Stimulated activated CD8-positive, alpha-beta memory T cell treated with anti-CD3 and anti-CD28 coated beads, Interleukin-12 subunit alpha, Interleukin-12 subunit beta, amount 100 ng/mL, for 24 hours (primary cell): Measurements from ENCODE around the gene TMEM131L.

Source experiments
- DNase-seq: peaks from one replicate; pipeline ENCODE4 v3.0.0-alpha.2; 2020; ENCODE audit errors: extremely low read depth

Gene TMEM131L

GRCh38 chr4:153520801-153521329 is 54.7 kb downstream of the TMEM131L start:
- DNase-seq = no peak

- no peak for DNase-seq
These were observed 55.3 kb downstream of the TMEM131L start for GRCh38 chr4:153521478-153521877.

GRCh38 chr4:153521999-153522801 is 56.0 kb downstream of the TMEM131L start:
- no peak for DNase-seq

GRCh38 chr4:153522802-153523094 is 56.6 kb downstream of the TMEM131L start:
- DNase-seq = no peak

GRCh38 chr4:153523164-153523796 is 57.1 kb downstream of the TMEM131L start:
- no peak for DNase-seq

- DNase-seq = no peak
These were observed 57.8 kb downstream of the TMEM131L start for GRCh38 chr4:153523941-153524386.

GRCh38 chr4:153524682-153525081 is 58.5 kb downstream of the TMEM131L start:
- DNase-seq = no peak

GRCh38 chr4:153527690-153528089 is 61.5 kb downstream of the TMEM131L start:
- DNase-seq = no peak

- no peak for DNase-seq
These were observed 62.7 kb downstream of the TMEM131L start for GRCh38 chr4:153528705-153529485.

GRCh38 chr4:153529646-153530045 is 63.5 kb downstream of the TMEM131L start:
- DNase-seq = no peak

GRCh38 chr4:153530284-153530999 is 64.3 kb downstream of the TMEM131L start:
- no peak for DNase-seq

GRCh38 chr4:153531000-153531358 is 64.8 kb downstream of the TMEM131L start:
- DNase-seq = no peak

GRCh38 chr4:153531976-153532626 is 65.9 kb downstream of the TMEM131L start:
- no peak for DNase-seq

GRCh38 chr4:153532636-153533035 is 66.5 kb downstream of the TMEM131L start:
- DNase-seq = no peak

- DNase-seq = no peak
These were observed 67.2 kb downstream of the TMEM131L start for GRCh38 chr4:153533387-153533786.

- DNase-seq = no peak
These were observed 68.9 kb downstream of the TMEM131L start for GRCh38 chr4:153534792-153535629.

- no peak for DNase-seq
These were observed 69.8 kb downstream of the TMEM131L start for GRCh38 chr4:153535772-153536513.

- DNase-seq = no peak
These were observed 71.4 kb downstream of the TMEM131L start for GRCh38 chr4:153537493-153537960.
